Left kidney (tissue), 2 donors: ENCODE results near the gene ELMOD3. TPM values are rescaled to one million over a fixed set of nuclear protein-coding genes. Genes with fewer than 3 reads are reported as not detected.
"Not testable (repeated sequence)": the region's sequence is repeated elsewhere in the genome, so short reads cannot be mapped to it uniquely, and the experiment has no call there.

ENCODE experiments used
- DNase-seq: peaks from one replicate; pipeline ENCODE4 v3.0.0-alpha.2; 2013
- polyA plus RNA-seq: library from polyadenylated mRNA; unstranded; fragments of 120-200 nt; gene quantifications from one replicate; pipeline ENCODE4 v1.2.1, GENCODE V29; 2013; ENCODE audit not compliant: insufficient read length

Gene ELMOD3
- polyA plus RNA-seq, 1 donor: 37.2 TPM

- no peak for DNase-seq
Measured at GRCh38 chr2:85427300-85427835, 72.8 kb downstream of the ELMOD3 start.

DNA sequence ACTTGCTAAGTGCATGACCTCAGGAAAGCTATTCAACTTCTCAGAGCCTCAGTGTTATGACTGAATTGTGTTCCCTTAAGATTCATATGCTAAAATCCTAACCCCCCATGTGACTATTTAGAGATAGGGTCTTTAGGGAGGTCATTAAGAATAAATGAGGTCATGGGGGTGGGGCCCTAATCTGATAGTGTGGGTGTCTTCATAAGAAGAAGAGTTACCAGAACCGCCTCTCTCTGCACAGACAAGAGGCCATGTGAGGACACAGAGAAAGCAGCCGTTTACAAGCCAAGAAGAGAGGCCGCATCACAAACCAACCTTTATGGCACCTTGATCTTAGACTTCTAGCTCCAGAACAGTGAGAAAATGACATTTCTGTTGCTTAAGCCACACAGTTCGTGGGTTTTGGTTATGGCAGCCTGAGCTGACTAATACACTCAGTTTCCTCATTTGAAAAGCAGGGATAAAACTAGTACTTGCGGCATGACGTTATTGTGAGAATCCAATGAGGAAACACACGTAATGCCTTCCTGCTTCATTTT is 73.8 kb downstream of the ELMOD3 start:
- no peak for DNase-seq

- no peak for DNase-seq
Measured at GRCh38 chr2:85429213-85429923, 74.8 kb downstream of the ELMOD3 start.

DNA sequence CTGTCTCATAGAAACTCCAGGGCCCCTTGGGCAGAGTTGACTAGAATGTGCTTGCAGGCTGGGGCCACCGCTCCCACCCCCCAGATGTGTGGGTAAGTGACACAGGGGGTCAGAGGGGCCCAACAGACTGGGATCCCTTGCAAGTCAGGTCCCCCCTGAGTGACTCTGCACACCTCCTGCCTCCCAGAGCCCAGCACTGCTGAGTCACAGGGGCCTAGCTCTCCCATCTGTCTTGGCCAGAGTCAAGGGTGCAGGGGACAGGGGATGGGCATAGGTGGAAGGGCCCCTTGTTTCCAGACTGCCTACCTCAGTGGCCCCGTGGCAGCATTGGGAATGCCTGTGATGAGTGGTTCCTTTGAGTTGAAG is 75.3 kb downstream of the ELMOD3 start:
- no peak for DNase-seq

DNA sequence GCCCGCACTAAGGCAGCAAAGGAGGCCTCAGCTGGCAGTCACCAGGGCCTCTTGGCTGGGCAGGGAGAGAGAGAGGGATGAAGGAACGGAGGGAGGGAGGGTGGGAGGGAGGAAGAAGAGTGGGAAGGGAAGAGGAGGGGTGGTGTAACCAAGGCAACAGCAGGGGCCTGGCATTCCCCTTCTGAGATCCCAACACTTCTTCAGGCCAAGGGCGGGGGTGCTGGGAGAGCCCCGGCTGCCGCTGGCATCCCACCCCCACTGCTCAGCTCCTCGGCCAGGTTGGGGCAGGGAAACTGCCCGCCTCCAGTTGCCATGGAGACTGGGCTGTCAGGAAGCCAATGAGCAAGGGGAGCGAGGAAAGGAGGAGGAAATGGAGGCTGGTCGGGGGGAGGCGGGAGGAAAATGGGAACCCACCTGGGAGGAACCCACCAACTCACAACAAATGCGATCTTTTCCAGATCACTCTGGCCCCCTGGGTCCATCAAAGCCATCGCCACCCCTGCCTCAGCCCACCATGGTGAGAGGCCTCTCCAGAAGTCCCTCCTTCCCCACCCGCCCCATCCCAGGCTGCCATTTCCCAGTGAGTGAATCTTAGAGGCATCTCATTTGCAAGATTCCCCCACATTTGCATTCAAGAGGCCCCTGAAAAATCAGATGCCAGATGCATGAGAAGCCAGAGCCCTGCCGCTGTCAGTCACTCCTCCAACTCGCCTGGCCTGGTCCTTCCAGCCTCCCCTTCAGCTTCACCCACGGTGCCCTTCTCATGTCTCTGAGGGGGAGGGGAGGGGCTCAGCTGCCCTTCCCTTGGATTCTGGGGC is 76.4 kb downstream of the ELMOD3 start:
- no peak for DNase-seq

GRCh38 chr2:85431570-85432205 is 77.1 kb downstream of the ELMOD3 start:
- no peak for DNase-seq

- DNase-seq: no peak
Measured at GRCh38 chr2:85433511-85434089, 79.0 kb downstream of the ELMOD3 start.

DNA sequence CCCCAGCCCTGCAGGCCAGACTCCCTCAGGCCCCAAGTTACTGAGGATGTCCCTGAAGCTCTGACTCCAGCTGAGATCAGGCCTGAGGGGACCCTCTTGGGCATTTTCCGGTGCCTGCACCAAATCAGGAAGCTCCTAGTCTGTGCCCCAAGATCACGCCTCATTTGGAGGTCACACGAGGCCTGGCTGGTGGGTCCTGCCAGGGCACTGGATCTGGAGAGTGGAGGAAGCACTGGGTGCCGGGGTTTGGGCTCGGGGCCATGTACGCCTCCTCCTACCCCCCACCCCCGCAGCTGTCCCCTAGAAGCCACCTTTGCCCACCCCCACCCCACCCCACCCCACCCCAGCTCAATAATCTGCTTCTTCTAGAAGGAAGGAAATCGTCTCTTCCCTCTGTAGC is 80.1 kb downstream of the ELMOD3 start:
- DNase-seq: no peak

- no peak for DNase-seq
Measured at GRCh38 chr2:85435220-85435958, 80.8 kb downstream of the ELMOD3 start.

DNA sequence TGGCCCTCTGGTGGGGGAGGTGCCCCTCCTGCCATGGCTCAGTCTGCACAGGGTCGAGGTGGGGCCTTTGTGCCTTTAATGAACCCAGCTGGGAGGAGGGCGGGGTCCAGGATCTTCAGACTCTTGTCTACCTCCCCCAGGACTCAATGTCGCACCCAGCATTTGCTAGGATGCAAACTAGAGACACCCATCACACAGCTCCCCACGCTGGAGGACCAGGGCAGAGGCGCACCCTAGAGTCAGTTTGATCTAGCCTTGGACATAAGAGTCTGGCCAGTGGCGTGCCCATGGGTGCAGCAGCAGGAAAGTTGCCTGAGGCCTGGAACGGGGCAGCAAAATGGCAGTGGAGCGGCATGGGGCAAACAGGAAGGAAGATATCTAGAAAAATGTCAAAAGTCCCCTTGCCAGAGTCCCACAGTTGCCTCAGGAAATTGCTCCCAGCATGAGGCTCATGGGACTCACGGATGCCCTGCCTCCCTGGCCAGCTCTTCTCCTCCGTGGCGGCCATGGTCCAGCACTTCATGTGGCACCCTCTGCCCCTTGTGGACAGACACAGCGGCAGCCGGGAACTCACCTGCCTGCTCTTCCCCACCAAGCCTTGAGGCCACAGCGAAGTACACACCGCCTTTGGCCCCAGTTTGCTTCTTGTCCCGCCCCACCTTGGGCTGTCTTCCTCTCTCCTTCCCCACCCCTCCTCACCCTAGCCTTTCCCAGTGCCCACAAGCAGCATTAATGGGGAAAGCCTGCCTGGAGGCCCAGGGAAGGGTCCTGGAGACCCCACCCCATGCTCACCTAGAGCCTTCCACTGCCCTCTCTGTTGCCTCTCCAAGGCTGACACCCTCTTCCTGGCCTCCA is 81.6 kb downstream of the ELMOD3 start:
- no peak for DNase-seq

- no peak for DNase-seq
Measured at GRCh38 chr2:85436836-85437487, 82.4 kb downstream of the ELMOD3 start.

DNA sequence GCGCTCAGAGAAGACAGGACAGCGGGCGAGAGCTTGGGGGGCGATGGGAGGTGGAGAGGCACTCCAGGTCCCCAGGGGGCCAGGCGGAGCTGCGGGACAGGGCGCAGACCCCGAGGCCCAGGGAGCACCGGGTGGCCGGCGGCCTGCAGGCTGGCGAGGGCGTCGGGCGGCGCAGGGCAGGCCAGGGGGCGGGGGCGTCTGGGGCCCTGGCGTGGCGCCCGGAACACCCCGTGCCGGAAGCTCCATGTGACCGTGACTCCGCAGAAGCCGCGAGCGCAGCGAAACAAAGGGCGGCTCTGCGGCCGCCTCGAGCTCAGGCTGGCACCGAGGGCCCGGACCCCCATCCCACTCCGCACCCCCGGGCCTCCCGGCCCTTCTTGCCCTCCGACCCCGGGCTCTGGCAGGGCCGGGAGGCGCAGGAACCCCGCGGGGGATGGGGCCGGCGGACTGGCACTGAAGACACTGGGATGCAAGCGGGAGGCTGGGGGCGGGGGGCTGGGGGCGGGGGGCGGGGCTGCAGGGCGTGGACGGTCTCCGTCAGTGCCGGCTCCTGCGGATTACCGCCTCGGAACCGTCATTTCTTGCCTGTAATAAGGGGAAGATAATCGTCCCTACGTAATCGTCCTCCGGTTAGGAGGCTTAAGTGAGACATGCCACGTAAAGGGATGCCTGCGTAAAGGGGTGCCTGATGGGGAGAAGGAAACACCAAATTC is 83.1 kb downstream of the ELMOD3 start:
- no peak for DNase-seq

- no peak for DNase-seq
Measured at GRCh38 chr2:85438201-85439024, 83.8 kb downstream of the ELMOD3 start.

GRCh38 chr2:85439025-85439472 is 84.5 kb downstream of the ELMOD3 start:
- DNase-seq: no peak

DNA sequence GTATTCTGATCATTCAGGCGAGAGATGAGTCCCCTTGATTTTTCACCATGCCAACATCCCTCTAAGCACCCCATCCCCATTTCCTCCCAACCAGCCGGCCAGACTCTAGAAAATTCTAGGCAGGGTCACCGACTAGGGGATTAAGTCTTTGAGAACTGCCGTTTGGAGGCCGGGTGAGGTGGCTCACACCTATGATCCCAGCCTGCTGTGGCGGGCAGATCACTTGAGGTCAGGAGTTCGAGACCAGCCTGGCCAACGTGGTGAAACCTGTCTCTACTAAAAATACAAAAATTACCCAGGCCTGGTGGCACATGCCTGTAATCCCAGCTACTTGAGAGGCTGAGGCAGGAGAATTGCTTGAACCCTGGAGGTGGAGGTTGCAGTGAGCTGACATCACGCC is 85.0 kb downstream of the ELMOD3 start:
- DNase-seq: not testable (repeated sequence)

DNA sequence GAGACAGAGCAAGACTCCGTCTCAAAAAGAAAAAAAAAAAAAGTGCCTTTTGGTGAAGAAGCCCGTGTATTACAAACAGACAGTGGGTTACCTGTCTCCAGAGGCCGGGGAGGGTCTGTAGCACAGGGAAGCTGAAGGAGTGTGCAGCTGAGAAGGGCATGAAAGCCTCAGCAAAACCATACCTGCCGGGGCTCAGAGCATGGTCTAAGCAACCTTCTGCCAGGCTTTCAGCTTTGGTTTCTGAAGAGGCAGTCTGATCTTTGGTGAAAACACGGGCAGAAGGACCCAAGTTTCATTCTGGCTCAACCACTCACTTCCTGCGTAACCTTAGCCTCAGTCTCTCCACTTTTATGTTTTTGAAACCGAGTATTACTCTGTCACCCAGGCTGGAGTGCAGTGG is 85.4 kb downstream of the ELMOD3 start:
- DNase-seq: no peak

DNA sequence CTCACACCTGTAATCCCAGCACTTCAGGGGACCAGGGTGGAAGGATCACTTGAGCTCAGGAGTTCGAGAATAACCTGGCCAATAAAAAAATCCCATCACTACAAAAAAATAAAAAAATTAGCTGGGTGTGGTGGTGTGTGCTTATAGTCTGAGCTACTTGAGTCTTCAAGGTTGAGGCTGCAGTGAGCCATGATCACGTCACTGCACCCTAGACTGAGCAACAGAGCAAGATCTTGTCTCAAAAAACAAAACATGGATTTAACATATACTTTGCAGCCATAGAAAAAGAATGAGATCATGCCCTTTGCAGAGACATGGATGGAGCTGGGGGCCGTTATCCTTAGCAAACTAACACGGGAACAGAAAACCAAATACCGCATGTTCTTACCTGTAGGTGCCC is 86.2 kb downstream of the ELMOD3 start:
- DNase-seq: no peak
